CD4-positive, alpha-beta memory T cell (primary cell): Measurements from ENCODE around the gene C10orf90. TPM values are rescaled to one million over a fixed set of nuclear protein-coding genes. Genes with fewer than 3 reads are reported as not detected.

Experiments
- CTCF ChIA-PET: fragments of 350-600 bp; sonication (Branson Sonifier 250); formaldehyde crosslinking; loops from one replicate; lab custom pipeline; 2021; ENCODE audit warnings: inconsistent platforms; ENCODE audit not compliant: partially characterized antibody; lab: Charles Lee
- POLR2A ChIA-PET: fragments of 350-600 bp; sonication (Branson Sonifier 250); formaldehyde crosslinking; loops from one replicate; lab custom pipeline; 2021; ENCODE audit not compliant: partially characterized antibody; lab: Charles Lee
- DNase-seq, 5 donors: peaks; one replicate each; pipeline versions ENCODE4 v3.0.0 to v3.0.0-alpha.2; 2020 to 2022; ENCODE audit warnings: mixed read lengths in 1 of 5
- H3K27ac ChIP-seq: one replicate; pipeline ENCODE4 v1.7.0; 2013; ENCODE audit warnings: low read depth, low read length
- H3K27me3 ChIP-seq: 2 replicates; pipeline ENCODE4 v1.7.0; 2013; ENCODE audit warnings: mild to moderate bottlenecking, low read length, moderate library complexity; ENCODE audit not compliant: insufficient read depth
- H3K36me3 ChIP-seq: 2 replicates; pipeline ENCODE4 v1.7.0; 2013; ENCODE audit warnings: mild to moderate bottlenecking, low read length, moderate library complexity; ENCODE audit not compliant: insufficient read depth
- H3K4me1 ChIP-seq: 2 replicates; pipeline ENCODE4 v1.7.0; 2013; ENCODE audit warnings: mild to moderate bottlenecking, low read length, moderate library complexity; ENCODE audit not compliant: insufficient read depth
- H3K4me3 ChIP-seq, 2 donors: one replicate each; pipeline ENCODE4 v1.7.0; 2013; ENCODE audit warnings: low read length in 2 of 2, mild to moderate bottlenecking in 1 of 2
- H3K9me3 ChIP-seq, 2 donors: one replicate each; pipeline ENCODE4 v1.7.0; 2013; ENCODE audit warnings: low read length in 2 of 2, control low read depth in 1 of 2; ENCODE audit not compliant: control insufficient read depth in 1 of 2
- H3K27ac Mint-ChIP-seq, 7 donors: one replicate each; pipeline ENCODE4 v1.8.0; 2020 to 2021; ENCODE audit warnings: mixed read lengths in 7 of 7, mild to moderate bottlenecking in 6 of 7, inconsistent platforms in 3 of 7, moderate library complexity in 3 of 7
- H3K27me3 Mint-ChIP-seq, 2 donors: one replicate each; pipeline ENCODE4 v1.8.0; 2020 to 2021; ENCODE audit warnings: mixed read lengths in 2 of 2
- H3K36me3 Mint-ChIP-seq, 2 donors: one replicate each; pipeline ENCODE4 v1.8.0; 2020 to 2021; ENCODE audit warnings: mixed read lengths in 2 of 2, inconsistent platforms in 1 of 2, mild to moderate bottlenecking in 1 of 2
- H3K4me1 Mint-ChIP-seq, 4 donors: one replicate each; pipeline ENCODE4 v1.8.0; 2020 to 2021; ENCODE audit warnings: mixed read lengths in 4 of 4, mild to moderate bottlenecking in 1 of 4
- H3K4me3 Mint-ChIP-seq, 8 donors: one replicate each; pipeline ENCODE4 v1.8.0; 2020 to 2021; ENCODE audit warnings: mixed read lengths in 8 of 8, mild to moderate bottlenecking in 7 of 8, moderate library complexity in 6 of 8, inconsistent platforms in 3 of 8
- H3K9me3 Mint-ChIP-seq, 8 donors: one replicate each; pipeline ENCODE4 v1.8.0; 2020 to 2021; ENCODE audit warnings: mixed read lengths in 8 of 8, mild to moderate bottlenecking in 5 of 8, inconsistent platforms in 3 of 8, moderate library complexity in 1 of 8
- intact Hi-C: fragments of 100-400 bp; cut with micrococcal nuclease; formaldehyde crosslinking; loops from one replicate; pipeline ENCODE4 v1.15.1; 2023
- polyA plus RNA-seq, 2 donors: library from polyadenylated mRNA; unstranded; fragments of 300-500 nt; fragmentation: Illumina TruSeq; gene quantifications; one replicate each; pipeline ENCODE4 v1.2.3, GENCODE V29; 2021
- total RNA-seq, 2 experiments: library from RNA; stranded (reverse); gene quantifications; one replicate each; pipeline ENCODE4 v1.2.3, GENCODE V29; 2021

The C10orf90 gene
- total and polyA plus RNA-seq, 4 experiments from 2014 or later: not detected

GRCh38 chr10:126618466-126618865 is 52.0 kb downstream of the C10orf90 start:
- Mint-ChIP-seq H3K4me3 (no peak overlapping the region), H3K36me3 (no peaks in the 10 kb centered on the region), H3K27ac (no peak overlapping the region), H3K9me3 (peaks cover 0 to 5% (median 0%) of the 10 kb centered on the region in 8 donors), H3K27me3 (peaks cover 0 to 2% of the 10 kb centered on the region in 2 donors), H3K4me1 (no peaks in the 10 kb centered on the region)
- intact Hi-C loops: no loop called here
- Histone ChIP-seq H3K27ac (no peak overlapping the region), H3K36me3 (no peaks in the 10 kb centered on the region), H3K4me1 (no peaks in the 10 kb centered on the region), H3K4me3 (no peak overlapping the region), H3K27me3 (no peaks in the 10 kb centered on the region), H3K9me3 (no peaks in the 10 kb centered on the region)
- POLR2A ChIA-PET: no interaction called here
- CTCF ChIA-PET: no interaction called here
- no peak for DNase-seq

- no peaks in the 10 kb centered on the region for H3K9me3 ChIP-seq
- peaks cover 0 to 5% (median 0%) of the 10 kb centered on the region in 8 donors for H3K9me3 Mint-ChIP-seq
- DNase-seq: no peak
- no peak overlapping the region for H3K27ac ChIP-seq
- no peaks in the 10 kb centered on the region for H3K4me1 ChIP-seq
- no peak overlapping the region for H3K4me3 ChIP-seq
- H3K36me3 Mint-ChIP-seq: no peaks in the 10 kb centered on the region
- no peak overlapping the region for H3K4me3 Mint-ChIP-seq
- ChIA-PET CTCF (no interaction called here), POLR2A (no interaction called here)
- no peaks in the 10 kb centered on the region for H3K27me3 ChIP-seq
- no peaks in the 10 kb centered on the region for H3K36me3 ChIP-seq
- H3K27me3 Mint-ChIP-seq: peaks cover 0 to 2% of the 10 kb centered on the region in 2 donors
- H3K27ac Mint-ChIP-seq: no peak overlapping the region
- no peaks in the 10 kb centered on the region for H3K4me1 Mint-ChIP-seq
- intact Hi-C loops: no loop called here
Observed at GRCh38 chr10:126617733-126618132, 52.8 kb downstream of the C10orf90 start.

GRCh38 chr10:126617208-126617607 is 53.3 kb downstream of the C10orf90 start:
- Histone ChIP-seq H3K4me3 (no peak overlapping the region), H3K27ac (no peak overlapping the region), H3K36me3 (no peaks in the 10 kb centered on the region), H3K9me3 (no peaks in the 10 kb centered on the region), H3K27me3 (no peaks in the 10 kb centered on the region), H3K4me1 (no peaks in the 10 kb centered on the region)
- Mint-ChIP-seq H3K27me3 (no peaks in the 10 kb centered on the region), H3K9me3 (peaks cover 0 to 5% (median 0%) of the 10 kb centered on the region in 8 donors), H3K36me3 (no peaks in the 10 kb centered on the region), H3K4me3 (no peak overlapping the region), H3K27ac (no peak overlapping the region), H3K4me1 (no peaks in the 10 kb centered on the region)
- intact Hi-C loops: no loop called here
- CTCF ChIA-PET: no interaction called here
- POLR2A ChIA-PET: no interaction called here
- DNase-seq: no peak

GRCh38 chr10:126616737-126617136 is 53.8 kb downstream of the C10orf90 start:
- no peak for DNase-seq
- Mint-ChIP-seq H3K9me3 (peaks cover 0 to 2% (median 0%) of the 10 kb centered on the region in 8 donors), H3K27ac (no peak overlapping the region), H3K36me3 (no peaks in the 10 kb centered on the region), H3K27me3 (no peaks in the 10 kb centered on the region), H3K4me3 (no peak overlapping the region), H3K4me1 (no peaks in the 10 kb centered on the region)
- Histone ChIP-seq H3K27ac (no peak overlapping the region), H3K9me3 (no peaks in the 10 kb centered on the region), H3K4me3 (no peak overlapping the region), H3K36me3 (no peaks in the 10 kb centered on the region), H3K4me1 (no peaks in the 10 kb centered on the region), H3K27me3 (no peaks in the 10 kb centered on the region)
- ChIA-PET CTCF (no interaction called here), POLR2A (no interaction called here)
- intact Hi-C loops: no loop called here

GRCh38 chr10:126611303-126611702 is 59.2 kb downstream of the C10orf90 start:
- H3K4me3 ChIP-seq: no peak overlapping the region
- H3K36me3 Mint-ChIP-seq: no peaks in the 10 kb centered on the region
- H3K27ac ChIP-seq: no peak overlapping the region
- H3K4me1 Mint-ChIP-seq: no peaks in the 10 kb centered on the region
- intact Hi-C loops: no loop called here
- no peak overlapping the region for H3K27ac Mint-ChIP-seq
- H3K4me3 Mint-ChIP-seq: no peak overlapping the region
- H3K9me3 Mint-ChIP-seq: peaks cover 0 to 3% (median 0%) of the 10 kb centered on the region in 8 donors
- no peak for DNase-seq
- no peaks in the 10 kb centered on the region for H3K27me3 ChIP-seq
- H3K4me1 ChIP-seq: no peaks in the 10 kb centered on the region
- CTCF ChIA-PET: no interaction called here
- H3K27me3 Mint-ChIP-seq: no peaks in the 10 kb centered on the region
- no peaks in the 10 kb centered on the region for H3K9me3 ChIP-seq
- H3K36me3 ChIP-seq: no peaks in the 10 kb centered on the region
- POLR2A ChIA-PET: no interaction called here

GRCh38 chr10:126609566-126609965 is 60.9 kb downstream of the C10orf90 start:
- H3K27me3 ChIP-seq: no peaks in the 10 kb centered on the region
- Mint-ChIP-seq H3K4me1 (no peaks in the 10 kb centered on the region), H3K27me3 (no peaks in the 10 kb centered on the region), H3K36me3 (no peaks in the 10 kb centered on the region), H3K4me3 (no peak overlapping the region), H3K9me3 (peaks cover 0 to 3% (median 0%) of the 10 kb centered on the region in 8 donors), H3K27ac (no peak overlapping the region)
- no peak for DNase-seq
- POLR2A ChIA-PET: no interaction called here
- CTCF ChIA-PET: no interaction called here
- intact Hi-C loops: no loop called here
- no peaks in the 10 kb centered on the region for H3K9me3 ChIP-seq
- H3K27ac ChIP-seq: no peak overlapping the region
- no peaks in the 10 kb centered on the region for H3K36me3 ChIP-seq
- no peak overlapping the region for H3K4me3 ChIP-seq
- H3K4me1 ChIP-seq: no peaks in the 10 kb centered on the region

GRCh38 chr10:126599949-126600682 is 70.4 kb downstream of the C10orf90 start:
- H3K4me1 ChIP-seq: no peaks in the 10 kb centered on the region
- no peak for DNase-seq
- H3K27me3 ChIP-seq: no peaks in the 10 kb centered on the region
- Mint-ChIP-seq H3K4me3 (no peak overlapping the region), H3K9me3 (peaks cover 0 to 5% (median 0%) of the 10 kb centered on the region in 8 donors), H3K4me1 (no peaks in the 10 kb centered on the region), H3K27ac (no peak overlapping the region), H3K27me3 (no peaks in the 10 kb centered on the region), H3K36me3 (no peaks in the 10 kb centered on the region)
- intact Hi-C loops: no loop called here
- H3K9me3 ChIP-seq: no peaks in the 10 kb centered on the region
- H3K4me3 ChIP-seq: no peak overlapping the region
- ChIA-PET POLR2A (no interaction called here), CTCF (no interaction called here)
- no peaks in the 10 kb centered on the region for H3K36me3 ChIP-seq
- H3K27ac ChIP-seq: no peak overlapping the region
